ENCODE results near the gene IPCEF1. TPM values are rescaled to one million over a fixed set of nuclear protein-coding genes. Genes with fewer than 3 reads are reported as not detected.

IPCEF1 gene
- total and polyA plus RNA-seq, 2 of the 8 experiments (the other 6 are each of a cell fraction or from before 2014, with no cell fraction given) = 0.41 to 0.78 TPM

- Histone ChIP-seq H3K14ac (ENCODE audit: insufficient read length) (no peak overlapping the region), H3K4me1 (replicated peaks in 1 of 4; ENCODE audit: control insufficient read depth in 3 of 4, insufficient read depth in 4 of 4, low read length in 3 of 4) (no peaks in the 10 kb centered on the region), H3K56ac (replicated peaks; ENCODE audit: insufficient read length, low read depth, low read length) (no peak overlapping the region), H3K9me3 (ENCODE audit: insufficient read depth in 2 of 2, low read depth in 1 of 2, low read length in 1 of 2) (no peaks in the 10 kb centered on the region), H3K36me3 (ENCODE audit: control insufficient read depth in 2 of 4, insufficient read depth in 4 of 4, low read length in 3 of 4) (no peaks in the 10 kb centered on the region), H3K23ac (ENCODE audit: insufficient read length) (no peak overlapping the region), H4K5ac (ENCODE audit: insufficient read length, low read depth, low read length) (no peak overlapping the region), H3K4ac (replicated peaks; ENCODE audit: insufficient read length, low read depth, low read length) (no peak overlapping the region), H3K9ac (replicated peaks in 1 of 4; ENCODE audit: extremely low read depth in 1 of 4, low read depth in 3 of 4, low read length in 3 of 4) (no peak overlapping the region), H3K4me2 (ENCODE audit: insufficient read depth in 1 of 2, low read depth in 2 of 2, low read length in 2 of 2) (no peak overlapping the region), H3K79me2 (ENCODE audit: control insufficient read depth in 1 of 2, insufficient read depth in 2 of 2, low read length in 2 of 2) (no peaks in the 10 kb centered on the region), H3K23me2 (ENCODE audit: low read depth, low read length) (no peaks in the 10 kb centered on the region), H3K27ac (ENCODE audit: low read depth, low read length) (no peak overlapping the region), H2AFZ (ENCODE audit: low read length) (no peak overlapping the region), H4K8ac (ENCODE audit: extremely low read depth, insufficient read depth, low read length) (no peak overlapping the region), H4K20me1 (replicated peaks in 1 of 2; ENCODE audit: control insufficient read depth in 1 of 2, insufficient read depth in 2 of 2, low read length in 2 of 2) (no peaks in the 10 kb centered on the region), H2BK12ac (ENCODE audit: low read depth, low read length) (no peak overlapping the region), H2BK120ac (replicated peaks; ENCODE audit: low read depth, low read length) (no peak overlapping the region), H3K79me1 (ENCODE audit: low read depth, low read length) (no peaks in the 10 kb centered on the region), H3K4me3 (ENCODE audit: extremely low read depth in 1 of 4, insufficient read depth in 2 of 4, low read depth in 3 of 4, low read length in 4 of 4) (no peak overlapping the region), H2BK5ac (ENCODE audit: low read depth, low read length) (no peak overlapping the region), H4K91ac (replicated peaks; ENCODE audit: insufficient read length, low read length) (no peak overlapping the region), H2BK20ac (ENCODE audit: low read length) (no peak overlapping the region), H3K27me3 (replicated peaks in 1 of 4; ENCODE audit: control insufficient read depth in 3 of 4, extremely low read depth in 1 of 4, insufficient read depth in 3 of 4, low read length in 3 of 4) (no peaks in the 10 kb centered on the region), H3K18ac (ENCODE audit: extremely low read depth, low read length) (no peak overlapping the region), H2BK15ac (ENCODE audit: low read length) (no peak overlapping the region), H2AK5ac (ENCODE audit: low read depth, low read length) (no peak overlapping the region)
- TF ChIP-seq HDAC6 (IDR thresholded peaks at IDR 0.05; ENCODE audit: low read depth, low read length) (no peak), EP300 (IDR thresholded peaks at IDR 0.05; ENCODE audit: borderline replicate concordance in 1 of 2, low read depth in 2 of 2, low read length in 2 of 2) (no peak)
- ChIA-PET CTCF (ENCODE audit: partially characterized antibody) (no interaction called here), POLR2A (ENCODE audit: partially characterized antibody) (no interaction called here)
- FAIRE-seq (no peak), DNase-seq (ENCODE audit: low read depth in 1 of 2, low spot score in 2 of 2) (no peak)
- WGBS, 2 experiments (ENCODE audit: extremely low coverage in 1 of 2, insufficient coverage in 1 of 2, insufficient read length in 1 of 2, insufficient replicate concordance in 2 of 2, low coverage in 1 of 2, low lambda C conversion rate in 2 of 2, missing lambda C conversion rate in 1 of 2) = 91% methylated on average over 3 of the region's 3 CpGs; no CpG with 5 or more reads in 1 of the 2 experiments
These were observed 36.4 kb downstream of the IPCEF1 start for GRCh38 chr6:154320181-154320580.
